SK-N-SH (cell line): ENCODE data around the gene C22orf42. TPM values are rescaled to one million over a fixed set of nuclear protein-coding genes. Genes with fewer than 3 reads are reported as not detected.
"Not testable (repeated sequence)": the region's sequence is repeated elsewhere in the genome, so short reads cannot be mapped to it uniquely, and the experiment has no call there.

Experiments used
- CTCF ChIA-PET: fragments of 300-600, 350-600 bp; formaldehyde crosslinking; extraction: SDS; loops from one replicate; lab custom pipeline; 2021; lab: Yijun Ruan, JAX
- POLR2A ChIA-PET: fragments of 350-600 bp; sonication (Branson Sonifier 250); formaldehyde crosslinking; extraction: SDS; loops from one replicate; lab custom pipeline; 2020; ENCODE audit warnings: antibody characterized with exemption, inconsistent platforms; lab: Yijun Ruan, JAX
- DNase-seq: peaks from one replicate; pipeline ENCODE4 v3.0.0; 2012
- H2AFZ ChIP-seq: fragments of 200-600 bp; sonication (generic); 2 replicates; pipeline ENCODE4 v1.8.1; 2016; ENCODE audit warnings: antibody characterized with exemption, mild to moderate bottlenecking, low read depth
- H3F3A ChIP-seq: fragments of 200-600 bp; sonication (generic); replicated peaks from 2 replicates; pipeline ENCODE3; 2016; ENCODE audit warnings: antibody characterized with exemption, mild to moderate bottlenecking; ENCODE audit not compliant: insufficient read depth
- H3K27ac ChIP-seq, 2 experiments: fragments of 200-500 bp in 1 of 2; fragments of 200-600 bp in 1 of 2; sonication (Bioruptor generic) in 1 of 2; sonication (generic), shearing (Covaris generic) in 1 of 2; 2 replicates each; pipeline versions ENCODE4 v1.5.1 to v1.6.1; 2014 to 2016; ENCODE audit warnings: low read depth in 2 of 2, inconsistent platforms in 1 of 2, low read length in 1 of 2, mild to moderate bottlenecking in 1 of 2, mixed read lengths in 1 of 2
- H3K27me3 ChIP-seq: fragments of 200-600 bp; sonication (generic), shearing (Covaris generic); 2 replicates; pipeline ENCODE4 v1.6.1; 2016; ENCODE audit warnings: mixed run types; ENCODE audit not compliant: insufficient read depth
- H3K36me3 ChIP-seq, 2 experiments: fragments of 200-500 bp in 1 of 2; fragments of 200-600 bp in 1 of 2; sonication (Bioruptor generic) in 1 of 2; sonication (generic) in 1 of 2; replicated peaks in 1 of 2; 2 replicates each; pipeline versions ENCODE3 to v1.5.1; 2014 to 2016; ENCODE audit warnings: low read length in 1 of 2, mild to moderate bottlenecking in 1 of 2; ENCODE audit not compliant: insufficient read depth in 2 of 2, control insufficient read depth in 1 of 2
- H3K4me1 ChIP-seq, 2 experiments: fragments of 200-500 bp in 1 of 2; fragments of 200-600 bp in 1 of 2; sonication (Bioruptor generic) in 1 of 2; sonication (generic), shearing (Covaris generic) in 1 of 2; 2 replicates each; pipeline versions ENCODE4 v1.5.1 to v1.6.1; 2014 to 2016; ENCODE audit warnings: low read depth in 1 of 2, low read length in 1 of 2, mixed run types in 1 of 2; ENCODE audit not compliant: insufficient read depth in 2 of 2, control insufficient read depth in 1 of 2
- H3K4me2 ChIP-seq: fragments of 200-600 bp; sonication (generic), shearing (Covaris generic); 2 replicates; pipeline ENCODE4 v1.6.1; 2017; ENCODE audit warnings: mixed run types
- H3K4me3 ChIP-seq, 2 experiments: fragments of 200-500 bp in 1 of 2; fragments of 200-600 bp in 1 of 2; sonication (Bioruptor generic) in 1 of 2; sonication (generic), shearing (Covaris generic) in 1 of 2; 2 replicates each; pipeline versions ENCODE4 v1.5.1 to v1.8.1; 2014 to 2016; ENCODE audit warnings: low read depth in 2 of 2, inconsistent platforms in 1 of 2, low read length in 1 of 2, mild to moderate bottlenecking in 1 of 2, mixed read lengths in 1 of 2, moderate library complexity in 1 of 2
- H3K79me2 ChIP-seq: fragments of 200-600 bp; sonication (generic); 2 replicates; pipeline ENCODE4 v1.8.1; 2017; ENCODE audit warnings: mild to moderate bottlenecking; ENCODE audit not compliant: insufficient read depth
- H3K9ac ChIP-seq: fragments of 200-600 bp; sonication (generic); 2 replicates; pipeline ENCODE4 v1.6.1; 2017; ENCODE audit warnings: mixed run types
- H3K9me2 ChIP-seq: fragments of 200-600 bp; sonication (generic); 2 replicates; pipeline ENCODE4 v1.6.1; 2017; ENCODE audit warnings: mixed run types
- H3K9me3 ChIP-seq: fragments of 200-600 bp; sonication (generic); 2 replicates; pipeline ENCODE4 v1.6.1; 2017; ENCODE audit warnings: mixed run types, mild to moderate bottlenecking, moderate library complexity
- H4K20me1 ChIP-seq: fragments of 200-600 bp; sonication (generic); 2 replicates; pipeline ENCODE4 v1.6.1; 2017; ENCODE audit warnings: mild to moderate bottlenecking, mixed run types; ENCODE audit not compliant: insufficient read depth
- CHD2 ChIP-seq: fragments of 150-350 bp; IDR thresholded peaks from 2 replicates; pipeline ENCODE4 v1.6.1; 2018; ENCODE audit warnings: low read length; ENCODE audit not compliant: partially characterized antibody
- CTCF ChIP-seq: fragments of 200-600 bp; sonication (generic); IDR thresholded peaks from 2 replicates; pipeline ENCODE4 v1.6.1; 2017; ENCODE audit warnings: antibody characterized with exemption, mild to moderate bottlenecking, moderate library complexity
- EP300 ChIP-seq, 2 experiments: IDR thresholded peaks; 2 replicates each; pipeline versions ENCODE4 v1.4.0 to v1.6.1; 2012; ENCODE audit warnings: borderline replicate concordance in 1 of 2, low read depth in 1 of 2, low read length in 1 of 2
- GABPA ChIP-seq: IDR thresholded peaks from 2 replicates; pipeline ENCODE4 v1.4.0; 2012; ENCODE audit warnings: low read depth, mild to moderate bottlenecking
- IRF3 ChIP-seq: fragments of 150-350 bp; IDR thresholded peaks from 2 replicates; pipeline ENCODE4 v1.6.1; 2016; ENCODE audit warnings: mild to moderate bottlenecking, low read depth, low read length
- NRF1 ChIP-seq: IDR thresholded peaks from 2 replicates; pipeline ENCODE4 v1.6.1; 2012; ENCODE audit warnings: low read depth, mild to moderate bottlenecking, low read length
- RCOR1 ChIP-seq: fragments of 150-350 bp; IDR thresholded peaks from 2 replicates; pipeline ENCODE4 v1.6.1; 2017; ENCODE audit warnings: antibody characterized with exemption, low read length
- SMC3 ChIP-seq: IDR thresholded peaks from 2 replicates; pipeline ENCODE4 v1.6.1; 2012; ENCODE audit warnings: low read depth, low read length, improper control_type of control experiment
- USF1 ChIP-seq: IDR thresholded peaks from 2 replicates; pipeline ENCODE4 v1.4.0; 2012; ENCODE audit warnings: low read depth, borderline replicate concordance
- WGBS: methylation state at CpG from one replicate; pipeline ENCODE4 v1.1.6; 2017; ENCODE audit warnings: low lambda C conversion rate; 5-methylcytosine and 5-hydroxymethylcytosine counted together
- polyA plus RNA-seq, 3 experiments: library from polyadenylated mRNA; depleted of rRNA; stranded (reverse); fragments of >200 nt; gene quantifications; 2 replicates each; pipeline ENCODE4 v1.2.3, GENCODE V29; 2012

Gene C22orf42
- polyA plus RNA-seq, 1 of the 3 experiments (the other 2 are of a cell fraction), result not detected

GRCh38 chr22:32144496-32145274 is 14.4 kb downstream of the C22orf42 start:
- CTCF ChIA-PET, result interaction anchor here (1.4 kb wide), 1 partner anchor 121 kb away, joined by 4 read pairs; no protein-coding TSS in a partner anchor
- no peak overlapping the region for H3K4me2 ChIP-seq

GRCh38 chr22:32142600-32142999 is 16.5 kb downstream of the C22orf42 start:
- Histone ChIP-seq H4K20me1 (no peaks in the 10 kb centered on the region), H3K4me3 (no peak overlapping the region), H3K36me3 (no peaks in the 10 kb centered on the region), H3F3A (no peaks in the 10 kb centered on the region), H3K4me2 (no peak overlapping the region), H3K9ac (no peak overlapping the region), H3K27ac (no peak overlapping the region), H3K9me2 (no peaks in the 10 kb centered on the region), H3K27me3 (no peaks in the 10 kb centered on the region), H3K4me1 (no peaks in the 10 kb centered on the region), H3K79me2 (no peaks in the 10 kb centered on the region), H3K9me3 (no peaks in the 10 kb centered on the region), H2AFZ (no peak overlapping the region)
- no peak for TF ChIP-seq EP300 (IDR thresholded peaks at IDR 0.05; ENCODE audit: borderline replicate concordance in 1 of 2, low read depth in 1 of 2, low read length in 1 of 2)
- no peak for TF ChIP-seq SMC3
- no peak for TF ChIP-seq USF1
- TF ChIP-seq NRF1, result no peak
- TF ChIP-seq IRF3, result no peak
- TF ChIP-seq CHD2, result no peak
- TF ChIP-seq RCOR1, result no peak
- ChIA-PET POLR2A (no interaction called here), CTCF (interaction anchor here (1.0 to 2.2 kb wide), 2 partner anchors 9 to 123 kb away, joined by 5 to 9 read pairs; no protein-coding TSS in a partner anchor)
- no peak for DNase-seq

More at GRCh38 chr22:32144496-32145274, 14.4 kb downstream of the C22orf42 start:
- no peak overlapping the region for H3K9ac ChIP-seq
- no peaks in the 10 kb centered on the region for H3K9me2 ChIP-seq
- no peak overlapping the region for H3K4me3 ChIP-seq
- H3K4me1 ChIP-seq, result no peaks in the 10 kb centered on the region
- no peaks in the 10 kb centered on the region for H3K9me3 ChIP-seq
- no peak for DNase-seq
- H3K36me3 ChIP-seq, result no peaks in the 10 kb centered on the region
- no peaks in the 10 kb centered on the region for H3F3A ChIP-seq
- H3K27ac ChIP-seq, result no peak overlapping the region
- no peak for TF ChIP-seq GABPA
- POLR2A ChIA-PET, result no interaction called here
- H3K79me2 ChIP-seq, result no peaks in the 10 kb centered on the region
- H3K27me3 ChIP-seq, result no peaks in the 10 kb centered on the region
- H4K20me1 ChIP-seq, result no peaks in the 10 kb centered on the region
- WGBS, result 44% methylated on average over 6 of the region's 6 CpGs
- no peak overlapping the region for H2AFZ ChIP-seq

GRCh38 chr22:32140688-32141087 is 18.4 kb downstream of the C22orf42 start:
- H3K27ac ChIP-seq, H3K9me3 ChIP-seq, H3K4me3 ChIP-seq, H4K20me1 ChIP-seq, H3K36me3 ChIP-seq, H3F3A ChIP-seq, H3K9ac ChIP-seq, POLR2A ChIA-PET, H3K27me3 ChIP-seq, H3K4me2 ChIP-seq, DNase-seq, H3K79me2 ChIP-seq, H3K4me1 ChIP-seq, H3K9me2 ChIP-seq, H2AFZ ChIP-seq: not testable (repeated sequence)
- WGBS, result 28% methylated on average over 6 of the region's 6 CpGs
- TF ChIP-seq SMC3 (0 out of 2 replicates have a peak, but pooled peaks have one; percentile 20), CTCF (peak; percentile 45)
- CTCF ChIA-PET, result interaction anchor here (1.0 kb wide), 1 partner anchor 335 kb away, joined by 3 read pairs; no protein-coding TSS in a partner anchor

- H3K79me2 ChIP-seq, H3K9ac ChIP-seq, H3K27me3 ChIP-seq, H3K4me2 ChIP-seq, H3K9me2 ChIP-seq, DNase-seq, H3K27ac ChIP-seq, H4K20me1 ChIP-seq, H3K4me3 ChIP-seq, POLR2A ChIA-PET, CTCF ChIA-PET, H3K36me3 ChIP-seq, H3F3A ChIP-seq, H2AFZ ChIP-seq, H3K9me3 ChIP-seq, H3K4me1 ChIP-seq: not testable (repeated sequence)
- 62% methylated on average over 1 of the region's 1 CpG for WGBS
Measured at GRCh38 chr22:32138576-32138975, 20.5 kb downstream of the C22orf42 start.
